Activated CD4-positive, alpha-beta T cell treated with anti-CD3 and anti-CD28 coated beads for 36 hours (primary cell): ENCODE data around the gene QRFPR. TPM values are rescaled to one million over a fixed set of nuclear protein-coding genes. Genes with fewer than 3 reads are reported as not detected.
A peak's percentile ranks its signal among the peaks of the same experiment; 100 is the strongest.
"Not testable (repeated sequence)": the region's sequence is repeated elsewhere in the genome, so short reads cannot be mapped to it uniquely, and the experiment has no call there.

ENCODE experiments used
- ATAC-seq: fragments of 200-7000 bp; cut with Tn5 transposase; one replicate; pipeline ENCODE4 v1.10.0; 2021; ENCODE audit warnings: mild to moderate bottlenecking, moderate library complexity
- CTCF ChIA-PET: fragments of 350-600 bp; sonication (Branson Sonifier 250); formaldehyde crosslinking; loops from one replicate; lab custom pipeline; 2021; ENCODE audit warnings: antibody characterized with exemption; lab: Charles Lee
- POLR2A ChIA-PET: fragments of 350-600 bp; sonication (Branson Sonifier 250); formaldehyde crosslinking; loops from one replicate; lab custom pipeline; 2021; ENCODE audit warnings: antibody characterized with exemption, inconsistent platforms; lab: Charles Lee
- DNase-seq: peaks from one replicate; pipeline ENCODE4 v3.0.0-alpha.2; 2020
- H3K27ac Mint-ChIP-seq: one replicate; pipeline ENCODE4 v1.8.0; 2021; ENCODE audit warnings: mixed read lengths
- H3K27me3 Mint-ChIP-seq: one replicate; pipeline ENCODE4 v1.8.0; 2021; ENCODE audit warnings: mixed read lengths
- H3K36me3 Mint-ChIP-seq: one replicate; pipeline ENCODE4 v1.8.0; 2021; ENCODE audit warnings: low read depth, mixed read lengths
- H3K4me1 Mint-ChIP-seq: one replicate; pipeline ENCODE4 v1.8.0; 2021; ENCODE audit warnings: mixed read lengths
- H3K4me3 Mint-ChIP-seq: one replicate; pipeline ENCODE4 v1.8.0; 2021; ENCODE audit warnings: mild to moderate bottlenecking, moderate library complexity, mixed read lengths
- H3K9me3 Mint-ChIP-seq: one replicate; pipeline ENCODE4 v1.8.0; 2021; ENCODE audit warnings: low read depth, mixed read lengths
- intact Hi-C, 2 experiments: fragments of 100-400 bp; cut with DNase I in 1 of 2; cut with micrococcal nuclease in 1 of 2; formaldehyde crosslinking; loops; one replicate each; pipeline versions ENCODE4 v1.14.2 to v1.15.1; 2022 to 2024; cut with DNase I, micrococcal nuclease
- total RNA-seq, 2 experiments: library from RNA; stranded (reverse); gene quantifications; one replicate each; pipeline ENCODE4 v1.2.3, GENCODE V29; 2021

Gene QRFPR
- total RNA-seq, 2 experiments from 2014 or later = not detected

DNA sequence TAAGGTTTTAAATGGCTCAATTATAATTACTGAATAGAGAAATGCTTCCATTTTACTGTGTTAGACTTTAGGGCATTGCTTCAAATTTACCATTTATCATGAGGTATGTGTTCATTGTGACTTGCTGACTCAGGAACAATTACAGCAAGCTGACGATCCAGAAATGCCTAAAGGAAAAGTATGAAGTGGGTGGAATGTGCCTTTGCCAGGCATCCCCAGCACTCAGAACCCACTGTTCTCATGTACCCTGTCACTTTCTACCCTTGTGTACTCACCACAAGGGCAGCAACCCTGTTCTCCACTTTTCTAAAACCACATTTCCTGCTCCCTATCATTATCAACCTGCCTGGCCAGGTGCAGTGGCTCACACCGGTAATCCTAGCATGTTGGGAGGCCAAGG lies 41.5 kb downstream of the QRFPR start:
- H3K27ac Mint-ChIP-seq = no peak overlapping the region
- POLR2A ChIA-PET = no interaction called here
- intact Hi-C loops = no loop called here

DNA sequence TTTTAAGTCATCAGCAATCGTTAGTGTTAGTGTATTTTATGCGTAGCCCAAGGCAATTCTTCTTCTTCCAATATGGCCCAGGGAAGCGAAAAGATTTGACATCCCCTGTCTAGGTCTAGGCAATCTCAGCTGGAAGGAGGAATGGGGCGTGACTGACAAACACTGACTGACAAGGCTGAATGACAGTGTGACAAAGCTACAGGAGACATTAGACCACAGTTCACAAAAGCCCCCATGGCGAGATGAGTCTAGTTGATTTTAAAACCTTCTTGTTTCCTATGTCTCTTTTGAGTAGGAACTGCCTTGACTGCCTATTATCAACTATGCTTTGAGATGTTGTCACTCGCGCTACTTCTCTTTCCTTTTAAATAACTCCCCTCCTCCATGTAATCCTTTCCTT lies 42.3 kb downstream of the QRFPR start:
- POLR2A ChIA-PET = no interaction called here
- intact Hi-C loops = no loop called here

More for the DNA sequence above, 41.5 kb downstream of the QRFPR start:
- peaks cover 4% of the 10 kb centered on the region for H3K4me1 Mint-ChIP-seq
- DNase-seq = no peak
- no peak overlapping the region for H3K4me3 Mint-ChIP-seq
- CTCF ChIA-PET = no interaction called here
- no peaks in the 10 kb centered on the region for H3K36me3 Mint-ChIP-seq
- ATAC-seq = no peak
- peaks cover 10% of the 10 kb centered on the region for H3K27me3 Mint-ChIP-seq
- no peaks in the 10 kb centered on the region for H3K9me3 Mint-ChIP-seq

DNA sequence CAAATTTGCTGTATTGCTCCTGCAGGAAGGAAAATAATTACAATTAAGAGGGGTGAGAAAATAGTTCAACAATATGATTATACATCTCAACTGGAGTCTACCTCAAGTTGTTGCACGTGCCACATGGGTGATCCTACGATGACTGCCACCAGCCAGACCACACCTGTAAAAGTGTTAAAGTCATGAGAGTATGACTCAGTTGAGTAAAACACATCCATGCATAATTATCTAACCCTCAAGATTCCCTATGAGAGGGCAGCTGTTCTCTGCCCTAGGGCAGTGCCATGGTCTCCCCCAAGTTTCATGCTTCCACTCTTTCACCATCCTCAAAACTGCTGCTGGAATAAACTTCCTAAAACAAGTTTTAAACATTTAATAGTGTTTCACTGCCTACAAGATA lies 44.1 kb downstream of the QRFPR start:
- peaks cover 10% of the 10 kb centered on the region for H3K27me3 Mint-ChIP-seq
- H3K4me1 Mint-ChIP-seq = peaks cover 4% of the 10 kb centered on the region
- ATAC-seq (peak; percentile 58), DNase-seq (peak; percentile 11)
- ChIA-PET POLR2A (no interaction called here), CTCF (no interaction called here)
- no peak overlapping the region for H3K27ac Mint-ChIP-seq
- no peaks in the 10 kb centered on the region for H3K9me3 Mint-ChIP-seq
- no peaks in the 10 kb centered on the region for H3K36me3 Mint-ChIP-seq
- H3K4me3 Mint-ChIP-seq = no peak overlapping the region
- intact Hi-C loops = no loop called here

More for the DNA sequence above, 42.3 kb downstream of the QRFPR start:
- DNase-seq (no peak), ATAC-seq (no peak)
- Mint-ChIP-seq H3K4me1 (peaks cover 4% of the 10 kb centered on the region), H3K9me3 (no peaks in the 10 kb centered on the region), H3K27ac (no peak overlapping the region), H3K27me3 (peaks cover 10% of the 10 kb centered on the region), H3K36me3 (no peaks in the 10 kb centered on the region), H3K4me3 (no peak overlapping the region)
- CTCF ChIA-PET = interaction anchor here (0.9 to 1.3 kb wide), 2 partner anchors 139 to 310 kb away, joined by 3 read pairs; no protein-coding TSS in a partner anchor

DNA sequence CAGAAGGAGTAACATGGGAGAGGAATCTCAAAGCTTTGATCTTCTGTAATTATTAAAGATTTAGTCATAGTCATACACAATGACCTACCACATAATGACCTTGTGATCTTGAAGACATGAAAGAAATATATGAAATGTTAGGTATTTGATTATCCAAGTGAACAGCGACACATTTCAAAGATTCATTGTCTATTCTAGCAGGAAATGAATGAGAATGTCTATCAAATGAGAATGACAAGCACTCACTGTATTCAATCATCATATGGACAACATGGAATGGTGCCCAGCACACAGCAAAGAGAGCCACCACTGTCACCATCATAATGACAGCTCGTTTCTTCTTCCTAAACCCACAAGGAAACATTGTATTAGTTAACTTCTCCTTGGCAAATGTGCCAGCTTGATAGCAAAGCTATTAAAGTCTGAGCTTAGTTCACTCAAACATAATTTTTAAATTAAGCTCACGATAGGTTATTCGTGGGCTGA lies 50.6 kb downstream of the QRFPR start:
- ChIA-PET POLR2A (no interaction called here), CTCF (no interaction called here)
- no peaks in the 10 kb centered on the region for H3K36me3 Mint-ChIP-seq
- no peak overlapping the region for H3K4me3 Mint-ChIP-seq
- H3K27ac Mint-ChIP-seq = no peak overlapping the region
- ATAC-seq (no peak), DNase-seq (no peak)
- H3K4me1 Mint-ChIP-seq = no peaks in the 10 kb centered on the region
- intact Hi-C loops = no loop called here
- peaks cover 26% of the 10 kb centered on the region for H3K27me3 Mint-ChIP-seq
- H3K9me3 Mint-ChIP-seq = no peaks in the 10 kb centered on the region

DNA sequence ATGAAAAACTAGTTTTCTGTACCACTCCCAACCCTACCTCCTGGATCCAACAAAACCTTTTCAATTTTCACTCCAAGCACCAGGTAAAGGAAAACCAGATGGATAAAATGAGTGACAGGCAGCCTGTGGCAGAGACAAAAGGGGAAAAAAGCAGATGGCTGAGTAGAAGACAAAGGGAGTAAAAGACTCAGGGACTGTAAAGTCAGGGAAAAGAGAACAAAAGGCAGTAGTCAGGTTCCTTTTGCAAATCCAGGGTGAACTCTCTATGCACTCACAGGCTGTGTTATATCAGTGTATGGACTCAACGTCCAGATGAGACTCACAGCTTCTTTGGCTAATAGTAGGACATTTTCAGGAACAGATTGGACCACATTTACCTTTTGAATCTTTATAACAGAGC lies 54.2 kb downstream of the QRFPR start:
- ATAC-seq (no peak), DNase-seq (no peak)
- peaks cover 23% of the 10 kb centered on the region for H3K27me3 Mint-ChIP-seq
- POLR2A ChIA-PET = interaction anchor here (0.6 kb wide), 1 partner anchor 419 kb away, joined by 11 read pairs; no protein-coding TSS in a partner anchor
- H3K27ac Mint-ChIP-seq = no peak overlapping the region
- no peaks in the 10 kb centered on the region for H3K36me3 Mint-ChIP-seq
- intact Hi-C loops = no loop called here
- H3K4me3 Mint-ChIP-seq = no peak overlapping the region
- CTCF ChIA-PET = interaction anchor here (2.3 kb wide), 1 partner anchor 19 kb away, joined by 8 read pairs; no protein-coding TSS in a partner anchor
- no peaks in the 10 kb centered on the region for H3K4me1 Mint-ChIP-seq
- no peaks in the 10 kb centered on the region for H3K9me3 Mint-ChIP-seq

DNA sequence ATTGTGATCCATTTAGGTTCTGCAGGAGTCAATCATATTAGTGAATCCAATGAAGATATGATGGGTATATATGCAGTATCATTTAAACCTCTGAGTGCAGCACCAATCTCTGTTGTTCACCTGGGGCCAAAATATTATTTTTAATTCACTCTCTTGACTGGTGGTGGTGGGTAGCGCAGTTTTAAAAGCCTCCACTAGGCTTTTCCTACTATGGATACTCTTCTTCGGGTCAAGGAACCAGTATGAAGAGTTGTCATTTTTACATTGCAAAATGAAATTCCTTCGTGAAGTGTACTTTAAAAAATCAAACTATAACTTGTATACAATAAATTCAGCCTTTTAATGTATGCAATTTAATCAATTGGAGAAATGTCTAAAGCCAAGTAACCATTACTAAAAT lies 56.5 kb downstream of the QRFPR start:
- Mint-ChIP-seq H3K36me3 (no peaks in the 10 kb centered on the region), H3K27ac (no peak overlapping the region), H3K9me3 (no peaks in the 10 kb centered on the region), H3K4me3 (no peak overlapping the region), H3K4me1 (no peaks in the 10 kb centered on the region), H3K27me3 (peaks cover 27% of the 10 kb centered on the region)
- DNase-seq = no peak
- intact Hi-C loops = no loop called here
- CTCF ChIA-PET = interaction anchor here (2.3 kb wide), 1 partner anchor 16 kb away, joined by 8 read pairs; no protein-coding TSS in a partner anchor
- POLR2A ChIA-PET = no interaction called here
- ATAC-seq = no peak

DNA sequence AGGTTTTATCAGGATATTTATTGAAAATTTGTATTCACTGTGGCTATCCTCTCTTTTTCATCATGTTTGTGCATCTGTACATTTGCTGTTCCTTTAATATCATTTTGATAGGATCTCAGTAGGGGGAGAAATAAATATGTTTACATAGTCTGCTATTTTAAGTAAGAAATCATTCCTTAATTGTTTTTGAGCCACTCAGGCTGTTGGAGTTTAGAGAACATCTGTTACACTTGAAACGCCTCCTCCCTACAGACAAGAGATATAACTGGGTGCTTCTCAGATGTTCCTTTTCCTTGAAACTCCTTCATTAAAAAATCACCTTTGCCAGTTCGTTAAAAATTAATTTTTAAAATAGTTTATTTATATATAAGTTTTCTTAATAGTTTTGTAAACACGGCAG lies 59.4 kb downstream of the QRFPR start:
- Mint-ChIP-seq H3K4me1 (no peaks in the 10 kb centered on the region), H3K27ac (no peak overlapping the region), H3K36me3 (peaks cover 2% of the 10 kb centered on the region), H3K27me3 (peaks cover 20% of the 10 kb centered on the region), H3K4me3 (no peak overlapping the region), H3K9me3 (peaks cover 5% of the 10 kb centered on the region)
- ChIA-PET CTCF (no interaction called here), POLR2A (interaction anchor here (0.7 kb wide), 1 partner anchor 1228 kb away, joined by 3 read pairs; no protein-coding TSS in a partner anchor)
- DNase-seq = no peak
- intact Hi-C loops = no loop called here
- no peak for ATAC-seq

DNA sequence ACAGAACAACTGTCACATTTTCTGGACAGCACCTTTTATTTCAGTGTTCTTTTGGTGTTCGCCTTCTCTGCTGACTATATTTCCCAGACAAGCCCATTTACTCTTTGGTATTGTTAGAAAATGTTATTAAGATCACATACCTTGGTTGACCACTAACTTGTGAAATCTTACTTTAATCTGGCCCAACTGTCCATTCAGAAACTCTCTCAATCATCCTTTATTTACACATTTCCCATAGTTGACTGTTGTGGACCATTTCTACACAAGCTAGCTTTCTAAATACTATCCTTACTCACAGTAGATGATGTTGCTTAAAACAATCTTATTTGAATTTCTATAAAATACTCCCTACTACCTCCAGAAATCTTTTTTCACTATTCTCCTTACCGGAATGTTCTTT lies 64.7 kb downstream of the QRFPR start:
- Mint-ChIP-seq H3K27ac (no peak overlapping the region), H3K4me3 (no peak overlapping the region), H3K9me3 (peaks cover 5% of the 10 kb centered on the region), H3K27me3 (peaks cover 18% of the 10 kb centered on the region), H3K4me1 (no peaks in the 10 kb centered on the region), H3K36me3 (peaks cover 2% of the 10 kb centered on the region)
- POLR2A ChIA-PET = no interaction called here
- intact Hi-C loops = no loop called here
- CTCF ChIA-PET = no interaction called here
- no peak for ATAC-seq
- no peak for DNase-seq

DNA sequence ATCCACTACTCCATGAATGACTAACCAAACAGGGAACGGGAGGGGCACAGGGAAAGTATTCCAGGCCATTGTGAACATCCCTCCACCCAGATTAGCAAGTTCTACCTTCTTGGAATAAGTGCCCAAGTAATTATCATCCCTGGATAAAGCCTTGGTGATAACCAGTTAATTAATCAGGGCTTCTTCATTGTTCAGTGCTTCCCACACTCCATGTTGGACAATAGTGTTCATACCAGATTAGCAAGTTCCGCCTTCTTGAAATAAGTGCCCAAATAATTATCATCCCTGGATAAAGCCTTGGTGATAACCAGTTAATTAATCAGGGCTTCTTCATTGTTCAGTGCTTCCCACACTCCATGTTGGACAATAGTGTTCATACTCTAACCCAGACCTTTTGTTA lies 67.4 kb downstream of the QRFPR start:
- H3K27ac Mint-ChIP-seq, intact Hi-C loops, H3K4me1 Mint-ChIP-seq, DNase-seq, H3K36me3 Mint-ChIP-seq, POLR2A ChIA-PET, ATAC-seq, H3K9me3 Mint-ChIP-seq, H3K4me3 Mint-ChIP-seq: not testable (repeated sequence)
- peaks cover 13% of the 10 kb centered on the region for H3K27me3 Mint-ChIP-seq
- CTCF ChIA-PET = interaction anchor here (0.6 to 1.1 kb wide), 2 partner anchors 121 to 197 kb away, joined by 3 read pairs; no protein-coding TSS in a partner anchor

DNA sequence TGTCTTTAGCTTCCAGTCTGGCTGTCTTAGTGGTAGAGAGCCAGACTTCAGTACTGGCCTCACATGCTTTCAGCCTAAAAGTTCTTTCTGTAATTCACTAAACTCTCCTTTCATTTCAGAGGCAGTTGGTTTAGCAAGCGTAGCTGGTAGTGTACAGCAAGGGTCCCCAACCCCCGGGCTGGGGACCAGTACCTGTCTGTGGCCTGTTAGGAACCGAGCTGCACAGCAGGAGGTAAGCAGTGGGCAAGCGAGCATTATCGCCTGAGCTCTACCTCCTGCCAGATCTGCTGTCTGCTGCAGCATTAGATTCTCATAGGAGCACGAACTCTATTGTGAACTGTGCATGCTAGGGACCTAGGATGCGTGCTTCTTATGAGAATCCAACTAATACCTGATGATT lies 72.0 kb downstream of the QRFPR start:
- intact Hi-C loops = loop anchor here (5.0 kb wide), 5 partner anchors 52 to 1237 kb away; no protein-coding TSS in a partner anchor
- Mint-ChIP-seq H3K27me3 (peaks cover 2% of the 10 kb centered on the region), H3K4me1 (peaks cover 16% of the 10 kb centered on the region), H3K27ac (no peak overlapping the region), H3K4me3 (no peak overlapping the region), H3K36me3 (no peaks in the 10 kb centered on the region), H3K9me3 (no peaks in the 10 kb centered on the region)
- no peak for ATAC-seq
- ChIA-PET CTCF (interaction anchor here (0.8 to 2.4 kb wide), 10 partner anchors 10 to 305 kb away, joined by 3 to 60 read pairs (median 8); no protein-coding TSS in a partner anchor), POLR2A (no interaction called here)
- no peak for DNase-seq

DNA sequence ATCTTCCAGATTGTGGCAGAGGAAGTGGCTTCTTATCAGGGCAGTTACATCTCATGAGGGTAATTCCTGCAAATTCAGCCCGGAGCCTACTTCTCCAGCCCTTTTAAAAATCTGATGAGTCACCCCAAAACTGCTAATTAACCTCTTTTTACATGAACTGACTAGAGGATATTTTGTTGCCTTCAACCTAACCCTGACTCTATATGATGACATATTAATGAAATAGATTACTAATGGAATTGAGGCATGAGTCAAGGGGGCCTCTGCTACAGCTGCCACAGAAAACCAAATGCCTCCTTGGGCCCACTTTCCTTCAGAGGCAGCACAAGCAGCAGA lies 72.5 kb downstream of the QRFPR start:
- H3K27me3 Mint-ChIP-seq = peaks cover 2% of the 10 kb centered on the region

More for the DNA sequence above, 72.5 kb downstream of the QRFPR start:
- DNase-seq (no peak), ATAC-seq (no peak)
- peaks cover 16% of the 10 kb centered on the region for H3K4me1 Mint-ChIP-seq
- H3K27ac Mint-ChIP-seq = no peak overlapping the region
- intact Hi-C loops = loop anchor here (5.0 kb wide), 5 partner anchors 51 to 1236 kb away; no protein-coding TSS in a partner anchor
- no peaks in the 10 kb centered on the region for H3K36me3 Mint-ChIP-seq
- ChIA-PET POLR2A (no interaction called here), CTCF (interaction anchor here (0.5 to 2.4 kb wide), 35 partner anchors 9 to 1653 kb away, joined by 3 to 60 read pairs (median 4); no protein-coding TSS in a partner anchor)
- no peak overlapping the region for H3K4me3 Mint-ChIP-seq
- H3K9me3 Mint-ChIP-seq = no peaks in the 10 kb centered on the region
